Osteoblast (primary cell): ENCODE results near the gene INPP1. TPM values are rescaled to one million over a fixed set of nuclear protein-coding genes. Genes with fewer than 3 reads are reported as not detected.

Experiments used
- DNase-seq: peaks from one replicate; pipeline ENCODE4 v3.0.0; 2011; ENCODE audit warnings: low spot score, mixed read lengths; ENCODE audit not compliant: insufficient read length; ENCODE audit errors: missing footprints
- H2AFZ ChIP-seq: 2 replicates; pipeline ENCODE4 v1.6.0; 2011; ENCODE audit warnings: mild to moderate bottlenecking, low read length
- H3K27ac ChIP-seq: 2 replicates; pipeline ENCODE4 v1.5.1; 2011; ENCODE audit warnings: mild to moderate bottlenecking, low read depth, low read length, moderate library complexity
- H3K27me3 ChIP-seq: 2 replicates; pipeline ENCODE4 v1.6.0; 2012; ENCODE audit warnings: mild to moderate bottlenecking, control low read depth, inconsistent platforms, low read length, moderate library complexity; ENCODE audit not compliant: insufficient read depth
- H3K36me3 ChIP-seq: 2 replicates; pipeline ENCODE4 v1.5.1; 2011; ENCODE audit warnings: mild to moderate bottlenecking, low read length, control low read depth, moderate library complexity; ENCODE audit not compliant: insufficient read depth
- H3K4me1 ChIP-seq: 2 replicates; pipeline ENCODE4 v1.5.1; 2011; ENCODE audit warnings: mild to moderate bottlenecking, low read length, control low read depth, moderate library complexity; ENCODE audit not compliant: insufficient read depth
- H3K4me2 ChIP-seq: 2 replicates; pipeline ENCODE4 v1.6.0; 2011; ENCODE audit warnings: mild to moderate bottlenecking, low read length; ENCODE audit not compliant: insufficient read depth
- H3K4me3 ChIP-seq: fragments of 200-600 bp; sonication (generic); 3 replicates; pipeline ENCODE4 v1.5.1; 2012; ENCODE audit warnings: mild to moderate bottlenecking, low read length, inconsistent platforms; ENCODE audit not compliant: insufficient read depth
- H3K79me2 ChIP-seq: 2 replicates; pipeline ENCODE4 v1.6.0; 2012; ENCODE audit warnings: mild to moderate bottlenecking, low read length, control low read depth, inconsistent platforms; ENCODE audit not compliant: insufficient read depth
- H3K9me3 ChIP-seq: 2 replicates; pipeline ENCODE4 v1.5.1; 2011; ENCODE audit warnings: low read depth, low read length, control low read depth
- H4K20me1 ChIP-seq: 2 replicates; pipeline ENCODE4 v1.6.0; 2012; ENCODE audit warnings: mild to moderate bottlenecking, low read length, control low read depth; ENCODE audit not compliant: insufficient read depth
- total RNA-seq: library from RNA; depleted of rRNA; stranded (reverse); fragments of >200 nt; gene quantifications from 2 replicates; pipeline ENCODE4 v1.2.3, GENCODE V29; 2012
- TF ChIP-seq, protein P1 (sequence below): IDR thresholded peaks from 2 replicates; pipeline ENCODE4 v1.5.1; 2011; ENCODE audit warnings: mild to moderate bottlenecking, low read depth, low read length, moderate library complexity; ENCODE audit errors: extremely low read depth

Gene INPP1
- total RNA-seq, 1 donor, result 11.6 TPM

DNA sequence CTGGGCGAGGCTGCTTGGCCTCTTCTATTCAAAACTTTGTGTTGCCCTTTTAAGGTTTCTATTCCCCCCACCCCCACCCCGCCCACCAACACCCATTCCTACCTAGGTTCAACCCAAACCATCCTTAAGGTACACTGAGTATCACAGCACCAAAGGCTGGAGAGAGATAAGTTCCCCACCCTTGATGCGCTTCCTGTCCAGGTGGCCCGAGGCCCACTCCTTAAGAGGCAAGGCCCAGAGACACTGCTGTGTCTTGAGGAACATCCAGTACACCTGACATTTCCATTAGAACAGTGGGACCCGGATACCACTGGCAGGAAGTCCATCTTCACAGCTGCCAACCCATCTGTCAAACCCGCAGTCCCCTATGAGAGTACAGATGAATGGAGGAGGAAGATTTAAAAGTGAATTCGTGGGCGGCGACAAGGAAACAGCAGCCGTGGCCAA is 277 bp upstream of the INPP1 start:
- Histone ChIP-seq H3K27me3 (no peaks in the 10 kb centered on the region), H3K79me2 (peaks cover 32% of the 10 kb centered on the region), H3K4me2 (peak overlapping the region; percentile 77), H2AFZ (peak overlapping the region; percentile 92), H3K4me3 (peak overlapping the region; percentile 86), H4K20me1 (no peaks in the 10 kb centered on the region), H3K27ac (peak overlapping the region; percentile 70), H3K4me1 (peaks cover 11% of the 10 kb centered on the region), H3K36me3 (no peaks in the 10 kb centered on the region), H3K9me3 (no peaks in the 10 kb centered on the region)
- TF ChIP-seq, protein P1, sequence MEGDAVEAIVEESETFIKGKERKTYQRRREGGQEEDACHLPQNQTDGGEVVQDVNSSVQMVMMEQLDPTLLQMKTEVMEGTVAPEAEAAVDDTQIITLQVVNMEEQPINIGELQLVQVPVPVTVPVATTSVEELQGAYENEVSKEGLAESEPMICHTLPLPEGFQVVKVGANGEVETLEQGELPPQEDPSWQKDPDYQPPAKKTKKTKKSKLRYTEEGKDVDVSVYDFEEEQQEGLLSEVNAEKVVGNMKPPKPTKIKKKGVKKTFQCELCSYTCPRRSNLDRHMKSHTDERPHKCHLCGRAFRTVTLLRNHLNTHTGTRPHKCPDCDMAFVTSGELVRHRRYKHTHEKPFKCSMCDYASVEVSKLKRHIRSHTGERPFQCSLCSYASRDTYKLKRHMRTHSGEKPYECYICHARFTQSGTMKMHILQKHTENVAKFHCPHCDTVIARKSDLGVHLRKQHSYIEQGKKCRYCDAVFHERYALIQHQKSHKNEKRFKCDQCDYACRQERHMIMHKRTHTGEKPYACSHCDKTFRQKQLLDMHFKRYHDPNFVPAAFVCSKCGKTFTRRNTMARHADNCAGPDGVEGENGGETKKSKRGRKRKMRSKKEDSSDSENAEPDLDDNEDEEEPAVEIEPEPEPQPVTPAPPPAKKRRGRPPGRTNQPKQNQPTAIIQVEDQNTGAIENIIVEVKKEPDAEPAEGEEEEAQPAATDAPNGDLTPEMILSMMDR, result no peak
- DNase-seq, result no peak

DNA sequence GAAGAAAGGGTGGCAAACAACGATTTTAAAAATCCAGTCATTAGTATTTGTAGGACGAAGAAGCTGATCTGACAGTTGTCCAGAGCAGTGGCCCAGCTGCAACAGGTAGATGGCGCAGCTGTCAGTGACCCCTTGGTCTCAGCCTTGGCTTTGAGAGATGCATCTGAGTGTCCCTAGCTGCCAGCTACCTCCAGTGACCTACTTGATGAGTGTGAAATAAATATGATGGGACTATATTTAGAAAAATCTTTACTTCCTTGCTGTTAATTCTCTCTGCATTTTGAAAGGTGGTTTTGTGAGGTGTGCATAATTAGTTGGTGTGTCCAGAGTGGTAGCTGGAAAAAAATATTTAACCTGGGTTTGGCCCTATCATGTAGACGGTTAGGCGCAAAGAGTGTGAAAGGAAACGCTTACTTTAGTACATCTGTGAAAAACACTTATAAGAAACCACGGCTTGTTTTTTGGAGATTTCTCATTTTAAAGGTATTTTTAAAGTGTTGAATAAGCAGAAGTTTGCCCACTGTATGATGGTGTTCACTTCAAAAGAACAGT is 963 bp downstream of the INPP1 start:
- Histone ChIP-seq H3K4me3 (peak overlapping the region; percentile 86), H3K4me1 (peaks cover 11% of the 10 kb centered on the region), H3K4me2 (peak overlapping the region; percentile 77), H2AFZ (peak overlapping the region; percentile 62), H3K79me2 (peaks cover 39% of the 10 kb centered on the region), H4K20me1 (no peaks in the 10 kb centered on the region), H3K27ac (peak overlapping the region; percentile 70), H3K9me3 (no peaks in the 10 kb centered on the region), H3K36me3 (peaks cover 3% of the 10 kb centered on the region), H3K27me3 (no peaks in the 10 kb centered on the region)
- no peak for DNase-seq
- TF ChIP-seq, protein P1, result peak; percentile 21

DNA sequence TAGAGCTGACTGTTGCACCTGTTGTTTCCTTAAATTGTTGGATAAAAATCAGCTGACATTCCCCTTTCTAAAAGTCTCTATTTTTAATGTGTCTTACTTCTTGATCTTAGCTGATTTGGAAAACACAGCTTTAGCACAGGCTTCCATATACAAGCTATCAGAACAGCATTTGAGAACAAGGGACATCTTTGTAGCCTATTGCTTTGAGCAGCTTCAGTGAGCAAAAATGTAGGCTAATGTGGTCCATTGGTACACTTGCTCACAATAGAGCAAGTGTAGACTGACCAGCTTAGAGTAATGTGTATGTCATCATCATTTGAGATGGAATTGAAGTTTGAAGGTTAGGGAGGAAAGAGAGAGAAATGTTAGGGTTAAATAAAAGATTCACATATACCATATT is 7.0 kb downstream of the INPP1 start:
- Histone ChIP-seq H4K20me1 (peaks cover 3% of the 10 kb centered on the region), H2AFZ (no peak overlapping the region), H3K9me3 (no peaks in the 10 kb centered on the region), H3K27ac (no peak overlapping the region), H3K36me3 (peaks cover 3% of the 10 kb centered on the region), H3K4me2 (no peak overlapping the region), H3K4me3 (no peak overlapping the region), H3K4me1 (no peaks in the 10 kb centered on the region), H3K27me3 (no peaks in the 10 kb centered on the region), H3K79me2 (peaks cover 67% of the 10 kb centered on the region)
- TF ChIP-seq, protein P1, result no peak
- DNase-seq, result no peak

DNA sequence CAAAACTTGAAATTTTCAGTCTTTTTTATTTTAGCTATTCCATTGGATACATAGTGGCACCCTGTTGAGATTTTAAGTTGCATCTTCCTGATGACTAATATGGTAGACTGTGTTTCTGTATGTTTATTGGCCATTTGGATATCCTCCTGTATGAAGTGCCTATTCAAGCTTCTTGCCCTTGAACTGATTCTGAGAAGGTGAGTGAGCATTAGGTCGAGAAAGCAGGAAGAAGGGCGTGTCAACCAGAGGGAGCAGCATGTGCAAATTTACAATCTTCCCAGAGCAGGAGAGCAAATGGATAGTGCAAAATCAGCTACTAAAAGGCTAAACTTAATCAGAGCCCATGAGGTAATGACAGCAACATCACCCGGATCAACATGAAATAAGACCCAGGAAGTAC is 8.6 kb downstream of the INPP1 start:
- peaks cover 3% of the 10 kb centered on the region for H4K20me1 ChIP-seq
- no peaks in the 10 kb centered on the region for H3K4me1 ChIP-seq
- H2AFZ ChIP-seq, result no peak overlapping the region
- H3K4me3 ChIP-seq, result no peak overlapping the region
- H3K27ac ChIP-seq, result no peak overlapping the region
- H3K27me3 ChIP-seq, result no peaks in the 10 kb centered on the region
- H3K4me2 ChIP-seq, result no peak overlapping the region
- no peaks in the 10 kb centered on the region for H3K9me3 ChIP-seq
- TF ChIP-seq, protein P1, result no peak
- peaks cover 60% of the 10 kb centered on the region for H3K79me2 ChIP-seq
- no peak for DNase-seq
- peaks cover 3% of the 10 kb centered on the region for H3K36me3 ChIP-seq
